OCI-LY1 (cell line): ENCODE measurements around the gene DYSF.

Experiments used
- H2AFZ ChIP-seq: fragments of 200-600 bp; sonication (generic), shearing (Covaris generic); 2 replicates; pipeline ENCODE4 v1.6.0; 2014; ENCODE audit warnings: antibody characterized with exemption, mild to moderate bottlenecking, low read length
- H3F3A ChIP-seq: fragments of 200-600 bp; sonication (generic), shearing (Covaris generic); 2 replicates; pipeline ENCODE4 v1.6.0; 2014; ENCODE audit warnings: mild to moderate bottlenecking, antibody characterized with exemption, low read length, moderate library complexity; ENCODE audit not compliant: insufficient read depth
- H3K27ac ChIP-seq: fragments of 200-600 bp; sonication (generic); 2 replicates; pipeline ENCODE4 v1.5.1; 2014; ENCODE audit warnings: low read length, mixed run types, mild to moderate bottlenecking, low read depth; ENCODE audit not compliant: poor library complexity, severe bottlenecking
- H3K27me3 ChIP-seq: fragments of 200-600 bp; sonication (generic); 2 replicates; pipeline ENCODE4 v1.6.0; 2014; ENCODE audit warnings: antibody characterized with exemption, mild to moderate bottlenecking, low read length, moderate library complexity; ENCODE audit not compliant: insufficient read depth
- H3K36me3 ChIP-seq: fragments of 200-600 bp; sonication (generic); 2 replicates; pipeline ENCODE4 v1.6.1; 2014; ENCODE audit warnings: mild to moderate bottlenecking, antibody characterized with exemption, low read length, moderate library complexity, mixed read lengths; ENCODE audit not compliant: insufficient read depth
- H3K4me1 ChIP-seq: fragments of 200-600 bp; sonication (generic); 2 replicates; pipeline ENCODE4 v1.5.1; 2014; ENCODE audit warnings: mild to moderate bottlenecking, low read length, moderate library complexity; ENCODE audit not compliant: insufficient read depth, severe bottlenecking
- H3K4me2 ChIP-seq: fragments of 200-600 bp; sonication (generic), shearing (Covaris generic); 2 replicates; pipeline ENCODE4 v1.6.1; 2014; ENCODE audit warnings: low read length
- H3K4me3 ChIP-seq: fragments of 200-600 bp; sonication (generic); 2 replicates; pipeline ENCODE4 v1.5.1; 2014; ENCODE audit warnings: low read length, low read depth, mild to moderate bottlenecking, mixed read lengths; ENCODE audit not compliant: poor library complexity, severe bottlenecking
- H3K79me2 ChIP-seq: fragments of 200-600 bp; shearing (Covaris generic); 2 replicates; pipeline ENCODE4 v1.6.1; 2016; ENCODE audit warnings: mixed run types, low read length, mixed read lengths; ENCODE audit not compliant: insufficient read depth
- H3K9ac ChIP-seq: fragments of 200-600 bp; sonication (generic), shearing (Covaris generic); 2 replicates; pipeline ENCODE4 v1.6.1; 2014; ENCODE audit warnings: mild to moderate bottlenecking, low read length, mixed read lengths
- H3K9me2 ChIP-seq: fragments of 200-600 bp; sonication (generic), shearing (Covaris generic); 2 replicates; pipeline ENCODE4 v1.6.1; 2014; ENCODE audit warnings: low read depth, mild to moderate bottlenecking, low read length, mixed read lengths
- H3K9me3 ChIP-seq: fragments of 200-600 bp; shearing (Covaris generic); 2 replicates; pipeline ENCODE4 v1.6.1; 2014; ENCODE audit warnings: low read length, mixed read lengths
- H4K20me1 ChIP-seq: fragments of 200-600 bp; sonication (generic), shearing (Covaris generic); 2 replicates; pipeline ENCODE4 v1.6.0; 2016; ENCODE audit warnings: mild to moderate bottlenecking, low read length; ENCODE audit not compliant: insufficient read depth
- CTCF ChIP-seq: fragments of 200-600 bp; sonication (generic), shearing (Covaris generic); IDR thresholded peaks from 2 replicates; pipeline ENCODE4 v1.5.1; 2017; ENCODE audit warnings: mild to moderate bottlenecking, antibody characterized with exemption, low read length, moderate library complexity, mixed read lengths
- EZH2 ChIP-seq: fragments of 200-600 bp; sonication (generic), shearing (Covaris generic); IDR thresholded peaks from 2 replicates; pipeline ENCODE4 v1.8.0; 2017; ENCODE audit warnings: borderline replicate concordance, mixed run types, mild to moderate bottlenecking, antibody characterized with exemption, low read length, moderate library complexity, mixed read lengths

DYSF gene

GRCh38 chr2:71671203-71671854 is 218.0 kb downstream of the DYSF start:
- no peak overlapping the region for H3K4me3 ChIP-seq
- no peaks in the 10 kb centered on the region for H4K20me1 ChIP-seq
- TF ChIP-seq CTCF (no peak), EZH2 (no peak)
- H3K4me1 ChIP-seq: peaks cover 4% of the 10 kb centered on the region
- H3K4me2 ChIP-seq: no peak overlapping the region
- H3K27ac ChIP-seq: no peak overlapping the region
- no peaks in the 10 kb centered on the region for H3K79me2 ChIP-seq
- H3K9me2 ChIP-seq: no peaks in the 10 kb centered on the region
- H3F3A ChIP-seq: no peaks in the 10 kb centered on the region
- H3K9ac ChIP-seq: no peak overlapping the region
- H3K9me3 ChIP-seq: no peaks in the 10 kb centered on the region
- no peaks in the 10 kb centered on the region for H3K36me3 ChIP-seq
- no peak overlapping the region for H2AFZ ChIP-seq
- no peaks in the 10 kb centered on the region for H3K27me3 ChIP-seq

- no peak overlapping the region for H3K27ac ChIP-seq
- no peaks in the 10 kb centered on the region for H4K20me1 ChIP-seq
- H3K9me2 ChIP-seq: no peaks in the 10 kb centered on the region
- TF ChIP-seq CTCF (no peak), EZH2 (no peak)
- H3F3A ChIP-seq: no peaks in the 10 kb centered on the region
- H3K4me1 ChIP-seq: peaks cover 4% of the 10 kb centered on the region
- H3K9me3 ChIP-seq: no peaks in the 10 kb centered on the region
- H3K9ac ChIP-seq: no peak overlapping the region
- H3K36me3 ChIP-seq: no peaks in the 10 kb centered on the region
- no peaks in the 10 kb centered on the region for H3K27me3 ChIP-seq
- H2AFZ ChIP-seq: no peak overlapping the region
- no peak overlapping the region for H3K4me2 ChIP-seq
- no peaks in the 10 kb centered on the region for H3K79me2 ChIP-seq
- no peak overlapping the region for H3K4me3 ChIP-seq
Observed at GRCh38 chr2:71671895-71672825, 218.8 kb downstream of the DYSF start.

GRCh38 chr2:71672826-71673795 is 219.8 kb downstream of the DYSF start:
- H4K20me1 ChIP-seq: no peaks in the 10 kb centered on the region
- H3K27me3 ChIP-seq: no peaks in the 10 kb centered on the region
- H3K4me1 ChIP-seq: peaks cover 4% of the 10 kb centered on the region
- no peak overlapping the region for H3K27ac ChIP-seq
- no peak overlapping the region for H3K4me2 ChIP-seq
- H3K4me3 ChIP-seq: no peak overlapping the region
- no peaks in the 10 kb centered on the region for H3F3A ChIP-seq
- H3K9me3 ChIP-seq: no peaks in the 10 kb centered on the region
- H2AFZ ChIP-seq: no peak overlapping the region
- no peaks in the 10 kb centered on the region for H3K79me2 ChIP-seq
- no peak for TF ChIP-seq CTCF
- TF ChIP-seq EZH2: no peak
- H3K9ac ChIP-seq: no peak overlapping the region
- H3K9me2 ChIP-seq: no peaks in the 10 kb centered on the region
- no peaks in the 10 kb centered on the region for H3K36me3 ChIP-seq
